Muscle layer of duodenum (tissue), 2 donors: ENCODE data around the gene CYGB.

ENCODE experiments used
- H3K27ac ChIP-seq: one replicate; pipeline ENCODE4 v1.7.0; 2013; ENCODE audit warnings: mild to moderate bottlenecking, low read length
- H3K27me3 ChIP-seq: one replicate; pipeline ENCODE4 v1.7.0; 2013; ENCODE audit warnings: low read depth, mild to moderate bottlenecking, control low read depth, low read length
- H3K36me3 ChIP-seq, 2 donors: one replicate each; pipeline ENCODE4 v1.7.0; 2013; ENCODE audit warnings: low read length in 2 of 2, control low read depth in 1 of 2, mild to moderate bottlenecking in 1 of 2; ENCODE audit not compliant: insufficient read depth in 2 of 2, control insufficient read depth in 1 of 2
- H3K4me1 ChIP-seq, 2 donors: one replicate each; pipeline ENCODE4 v1.7.0; 2013; ENCODE audit warnings: low read length in 2 of 2, mild to moderate bottlenecking in 2 of 2, control low read depth in 1 of 2, moderate library complexity in 1 of 2; ENCODE audit not compliant: insufficient read depth in 2 of 2, control insufficient read depth in 1 of 2
- H3K4me3 ChIP-seq, 2 donors: one replicate each; pipeline ENCODE4 v1.7.0; 2013; ENCODE audit warnings: low read length in 2 of 2, low read depth in 1 of 2, mild to moderate bottlenecking in 1 of 2
- H3K9me3 ChIP-seq, 2 donors: one replicate each; pipeline ENCODE4 v1.7.0; 2013; ENCODE audit warnings: low read length in 2 of 2, control low read depth in 1 of 2, mild to moderate bottlenecking in 1 of 2; ENCODE audit not compliant: control insufficient read depth in 1 of 2
- donor health status: healthy.

Gene CYGB

GRCh38 chr17:76537578-76538280 lies at the start of gene CYGB:
Gene CYGB, minus strand, starts transcription at chr17:76537709. Its CDS starts 167 bp downstream, at chr17:76537542.
- no peaks in the 10 kb centered on the region for H3K36me3 ChIP-seq
- peaks cover 9% of the 10 kb centered on the region for H3K27me3 ChIP-seq
- no peak within 1 kb of the TSS for H3K27ac ChIP-seq
- peak within 1 kb of the TSS; percentile 7 to 60 for H3K4me3 ChIP-seq
- peaks cover 0 to 34% of the 10 kb centered on the region in 2 donors for H3K4me1 ChIP-seq
- no peaks in the 10 kb centered on the region for H3K9me3 ChIP-seq

- Histone ChIP-seq H3K4me3 (no peak overlapping the region), H3K9me3 (no peaks in the 10 kb centered on the region), H3K4me1 (peaks cover 0 to 24% of the 10 kb centered on the region in 2 donors), H3K27me3 (peaks cover 17% of the 10 kb centered on the region), H3K36me3 (no peaks in the 10 kb centered on the region), H3K27ac (no peak overlapping the region)
Measured at GRCh38 chr17:76586741-76587487, 49.4 kb upstream of the CYGB start.

GRCh38 chr17:76585649-76586593 lies 48.4 kb upstream of the CYGB start, which contains the start of gene ST6GALNAC2:
Gene ST6GALNAC2, minus strand, starts transcription at chr17:76585860. Its CDS starts 52 bp downstream, at chr17:76585808.
- no peaks in the 10 kb centered on the region for H3K9me3 ChIP-seq
- H3K27me3 ChIP-seq: peaks cover 17% of the 10 kb centered on the region
- no peaks in the 10 kb centered on the region for H3K36me3 ChIP-seq
- H3K27ac ChIP-seq: no peak within 1 kb of the TSS
- peak within 1 kb of the TSS; percentile 52 to 78 for H3K4me3 ChIP-seq
- peaks cover 0 to 24% of the 10 kb centered on the region in 2 donors for H3K4me1 ChIP-seq

- H3K36me3 ChIP-seq: no peaks in the 10 kb centered on the region
- peaks cover 17% of the 10 kb centered on the region for H3K27me3 ChIP-seq
- no peak overlapping the region for H3K27ac ChIP-seq
- peak overlapping the region; percentile 52 to 78 for H3K4me3 ChIP-seq
- H3K9me3 ChIP-seq: no peaks in the 10 kb centered on the region
- H3K4me1 ChIP-seq: peaks cover 0 to 24% of the 10 kb centered on the region in 2 donors
Measured at GRCh38 chr17:76585033-76585648, 47.6 kb upstream of the CYGB start.

GRCh38 chr17:76584427-76585032 lies 47.0 kb upstream of the CYGB start:
- peak overlapping the region; percentile 52 to 78 for H3K4me3 ChIP-seq
- H3K36me3 ChIP-seq: no peaks in the 10 kb centered on the region
- no peak overlapping the region for H3K27ac ChIP-seq
- peaks cover 0 to 24% of the 10 kb centered on the region in 2 donors for H3K4me1 ChIP-seq
- H3K9me3 ChIP-seq: peaks cover 0 to 2% of the 10 kb centered on the region in 2 donors
- peaks cover 17% of the 10 kb centered on the region for H3K27me3 ChIP-seq

GRCh38 chr17:76582660-76583059 lies 45.2 kb upstream of the CYGB start:
- no peak overlapping the region for H3K27ac ChIP-seq

GRCh38 chr17:76581515-76581914 lies 44.0 kb upstream of the CYGB start:
- H3K27ac ChIP-seq: no peak overlapping the region
- peaks cover 0 to 18% of the 10 kb centered on the region in 2 donors for H3K4me1 ChIP-seq
- peaks cover 6% of the 10 kb centered on the region for H3K27me3 ChIP-seq
- no peaks in the 10 kb centered on the region for H3K36me3 ChIP-seq
- H3K9me3 ChIP-seq: peaks cover 0 to 2% of the 10 kb centered on the region in 2 donors
- H3K4me3 ChIP-seq: no peak overlapping the region

More at GRCh38 chr17:76582660-76583059, 45.2 kb upstream of the CYGB start:
- Histone ChIP-seq H3K36me3 (no peaks in the 10 kb centered on the region), H3K9me3 (peaks cover 0 to 2% of the 10 kb centered on the region in 2 donors), H3K4me3 (no peak overlapping the region), H3K27me3 (peaks cover 12% of the 10 kb centered on the region), H3K4me1 (peaks cover 0 to 24% of the 10 kb centered on the region in 2 donors)

- no peak overlapping the region for H3K27ac ChIP-seq
- H3K4me1 ChIP-seq: no peaks in the 10 kb centered on the region
- H3K27me3 ChIP-seq: peaks cover under 1% of the 10 kb centered on the region
- H3K4me3 ChIP-seq: no peak overlapping the region
- no peaks in the 10 kb centered on the region for H3K36me3 ChIP-seq
- peaks cover 0 to 2% of the 10 kb centered on the region in 2 donors for H3K9me3 ChIP-seq
Measured at GRCh38 chr17:76579281-76579680, 41.8 kb upstream of the CYGB start.

GRCh38 chr17:76578376-76578775 lies 40.9 kb upstream of the CYGB start:
- Histone ChIP-seq H3K9me3 (peaks cover 0 to 2% of the 10 kb centered on the region in 2 donors), H3K4me3 (no peak overlapping the region), H3K27ac (no peak overlapping the region), H3K27me3 (no peaks in the 10 kb centered on the region), H3K36me3 (no peaks in the 10 kb centered on the region), H3K4me1 (no peaks in the 10 kb centered on the region)

GRCh38 chr17:76577876-76578275 lies 40.4 kb upstream of the CYGB start:
- H3K36me3 ChIP-seq: no peaks in the 10 kb centered on the region
- H3K4me1 ChIP-seq: no peaks in the 10 kb centered on the region
- H3K4me3 ChIP-seq: no peak overlapping the region
- H3K9me3 ChIP-seq: peaks cover 0 to 2% of the 10 kb centered on the region in 2 donors
- H3K27me3 ChIP-seq: no peaks in the 10 kb centered on the region
- H3K27ac ChIP-seq: no peak overlapping the region
